Measurements from ENCODE around the gene SNTN.

Gene SNTN

GRCh38 chr3:63679186-63679585 lies 26.7 kb downstream of the SNTN start:
- no peak overlapping the region for H3K9ac ChIP-seq (ENCODE audit: low read length)

GRCh38 chr3:63684081-63684480 lies 31.6 kb downstream of the SNTN start:
- no peaks in the 10 kb centered on the region for H3K9me3 ChIP-seq (ENCODE audit: control insufficient read depth, low read length)
- no peak overlapping the region for H3K9ac ChIP-seq (ENCODE audit: low read length)
- no peaks in the 10 kb centered on the region for H3K4me1 ChIP-seq (ENCODE audit: control insufficient read depth, insufficient read depth, low read length)
- no peak overlapping the region for H3K4me3 ChIP-seq (ENCODE audit: low read length)
- H3K27me3 ChIP-seq (ENCODE audit: control insufficient read depth, insufficient read depth, low read length) = no peaks in the 10 kb centered on the region
- H3K36me3 ChIP-seq (ENCODE audit: control insufficient read depth, insufficient read depth, low read length) = no peaks in the 10 kb centered on the region

More at GRCh38 chr3:63679186-63679585, 26.7 kb downstream of the SNTN start:
- Histone ChIP-seq H3K4me1 (ENCODE audit: control insufficient read depth, insufficient read depth, low read length) (no peaks in the 10 kb centered on the region), H3K9me3 (ENCODE audit: control insufficient read depth, low read length) (no peaks in the 10 kb centered on the region), H3K27me3 (ENCODE audit: control insufficient read depth, insufficient read depth, low read length) (no peaks in the 10 kb centered on the region), H3K36me3 (ENCODE audit: control insufficient read depth, insufficient read depth, low read length) (no peaks in the 10 kb centered on the region), H3K4me3 (ENCODE audit: low read length) (no peak overlapping the region)

- Histone ChIP-seq H3K4me1 (ENCODE audit: control insufficient read depth, insufficient read depth, low read length) (no peaks in the 10 kb centered on the region), H3K4me3 (ENCODE audit: low read length) (no peak overlapping the region), H3K9me3 (ENCODE audit: control insufficient read depth, low read length) (no peaks in the 10 kb centered on the region), H3K9ac (ENCODE audit: low read length) (no peak overlapping the region), H3K27me3 (ENCODE audit: control insufficient read depth, insufficient read depth, low read length) (no peaks in the 10 kb centered on the region), H3K36me3 (ENCODE audit: control insufficient read depth, insufficient read depth, low read length) (no peaks in the 10 kb centered on the region)
Observed at GRCh38 chr3:63685340-63685739, 32.9 kb downstream of the SNTN start.

- no peak overlapping the region for H3K9ac ChIP-seq (ENCODE audit: low read length)
- H3K36me3 ChIP-seq (ENCODE audit: control insufficient read depth, insufficient read depth, low read length) = no peaks in the 10 kb centered on the region
- no peaks in the 10 kb centered on the region for H3K27me3 ChIP-seq (ENCODE audit: control insufficient read depth, insufficient read depth, low read length)
- H3K4me1 ChIP-seq (ENCODE audit: control insufficient read depth, insufficient read depth, low read length) = no peaks in the 10 kb centered on the region
- no peak overlapping the region for H3K4me3 ChIP-seq (ENCODE audit: low read length)
- H3K9me3 ChIP-seq (ENCODE audit: control insufficient read depth, low read length) = no peaks in the 10 kb centered on the region
Observed at GRCh38 chr3:63687278-63688225, 35.1 kb downstream of the SNTN start.

- H3K4me3 ChIP-seq (ENCODE audit: low read length) = no peak overlapping the region
Observed at GRCh38 chr3:63689285-63689684, 36.8 kb downstream of the SNTN start.

GRCh38 chr3:63693351-63693750 lies 40.9 kb downstream of the SNTN start:
- no peaks in the 10 kb centered on the region for H3K9me3 ChIP-seq (ENCODE audit: control insufficient read depth, low read length)
- H3K9ac ChIP-seq (ENCODE audit: low read length) = no peak overlapping the region
- H3K27me3 ChIP-seq (ENCODE audit: control insufficient read depth, insufficient read depth, low read length) = no peaks in the 10 kb centered on the region
- H3K4me1 ChIP-seq (ENCODE audit: control insufficient read depth, insufficient read depth, low read length) = no peaks in the 10 kb centered on the region
- H3K4me3 ChIP-seq (ENCODE audit: low read length) = no peak overlapping the region
- no peaks in the 10 kb centered on the region for H3K36me3 ChIP-seq (ENCODE audit: control insufficient read depth, insufficient read depth, low read length)

More at GRCh38 chr3:63689285-63689684, 36.8 kb downstream of the SNTN start:
- Histone ChIP-seq H3K4me1 (ENCODE audit: control insufficient read depth, insufficient read depth, low read length) (no peaks in the 10 kb centered on the region), H3K9me3 (ENCODE audit: control insufficient read depth, low read length) (no peaks in the 10 kb centered on the region), H3K27me3 (ENCODE audit: control insufficient read depth, insufficient read depth, low read length) (no peaks in the 10 kb centered on the region), H3K36me3 (ENCODE audit: control insufficient read depth, insufficient read depth, low read length) (no peaks in the 10 kb centered on the region), H3K9ac (ENCODE audit: low read length) (no peak overlapping the region)

- Histone ChIP-seq H3K4me3 (ENCODE audit: low read length) (no peak overlapping the region), H3K36me3 (ENCODE audit: control insufficient read depth, insufficient read depth, low read length) (no peaks in the 10 kb centered on the region), H3K27me3 (ENCODE audit: control insufficient read depth, insufficient read depth, low read length) (no peaks in the 10 kb centered on the region), H3K9ac (ENCODE audit: low read length) (no peak overlapping the region), H3K9me3 (ENCODE audit: control insufficient read depth, low read length) (no peaks in the 10 kb centered on the region), H3K4me1 (ENCODE audit: control insufficient read depth, insufficient read depth, low read length) (no peaks in the 10 kb centered on the region)
Observed at GRCh38 chr3:63705092-63705645, 52.7 kb downstream of the SNTN start.

GRCh38 chr3:63706321-63707085 lies 54.0 kb downstream of the SNTN start:
- Histone ChIP-seq H3K4me1 (ENCODE audit: control insufficient read depth, insufficient read depth, low read length) (no peaks in the 10 kb centered on the region), H3K36me3 (ENCODE audit: control insufficient read depth, insufficient read depth, low read length) (no peaks in the 10 kb centered on the region), H3K27me3 (ENCODE audit: control insufficient read depth, insufficient read depth, low read length) (no peaks in the 10 kb centered on the region), H3K4me3 (ENCODE audit: low read length) (no peak overlapping the region), H3K9me3 (ENCODE audit: control insufficient read depth, low read length) (no peaks in the 10 kb centered on the region), H3K9ac (ENCODE audit: low read length) (no peak overlapping the region)

- H3K9ac ChIP-seq (ENCODE audit: low read length) = no peak overlapping the region
- no peaks in the 10 kb centered on the region for H3K27me3 ChIP-seq (ENCODE audit: control insufficient read depth, insufficient read depth, low read length)
Observed at GRCh38 chr3:63707731-63708130, 55.3 kb downstream of the SNTN start.

GRCh38 chr3:63709576-63709975 lies 57.1 kb downstream of the SNTN start:
- no peaks in the 10 kb centered on the region for H3K27me3 ChIP-seq (ENCODE audit: control insufficient read depth, insufficient read depth, low read length)
- no peaks in the 10 kb centered on the region for H3K9me3 ChIP-seq (ENCODE audit: control insufficient read depth, low read length)
- no peak overlapping the region for H3K9ac ChIP-seq (ENCODE audit: low read length)
- H3K4me3 ChIP-seq (ENCODE audit: low read length) = no peak overlapping the region
- H3K36me3 ChIP-seq (ENCODE audit: control insufficient read depth, insufficient read depth, low read length) = no peaks in the 10 kb centered on the region
- H3K4me1 ChIP-seq (ENCODE audit: control insufficient read depth, insufficient read depth, low read length) = no peaks in the 10 kb centered on the region

More at GRCh38 chr3:63707731-63708130, 55.3 kb downstream of the SNTN start:
- Histone ChIP-seq H3K4me1 (ENCODE audit: control insufficient read depth, insufficient read depth, low read length) (no peaks in the 10 kb centered on the region), H3K36me3 (ENCODE audit: control insufficient read depth, insufficient read depth, low read length) (no peaks in the 10 kb centered on the region), H3K4me3 (ENCODE audit: low read length) (no peak overlapping the region), H3K9me3 (ENCODE audit: control insufficient read depth, low read length) (no peaks in the 10 kb centered on the region)
